Stimulated activated CD4-positive, alpha-beta T cell treated with anti-CD3 and anti-CD28 coated beads, Interleukin-2, amount 100 ng/mL, for 48 hours (primary cell): ENCODE data around the gene TMEM128.
"Not testable (repeated sequence)": the region's sequence is repeated elsewhere in the genome, so short reads cannot be mapped to it uniquely, and the experiment has no call there.

Experiments used
- DNase-seq, 2 donors: peaks; one replicate each; pipeline ENCODE4 v3.0.0-alpha.2; 2020

TMEM128 gene

GRCh38 chr4:4248029-4248884 is at the start of gene TMEM128:
TSS of gene TMEM128 (minus strand) at chr4:4248223. CDS start at chr4:4248202, 21 bp downstream.
- peak; percentile 84 to 88 for DNase-seq

GRCh38 chr4:4296283-4296846 is 48.3 kb upstream of the TMEM128 start:
- no peak for DNase-seq

GRCh38 chr4:4293279-4293678 is 45.3 kb upstream of the TMEM128 start:
- no peak for DNase-seq

- peak; percentile 95 to 97 for DNase-seq
Observed at GRCh38 chr4:4289941-4290850, 42.2 kb upstream of the TMEM128 start, which contains the start of the genes LYAR and ZBTB49. TSS of gene LYAR (minus strand) at chr4:4290154. CDS start at chr4:4283742, 6,412 bp downstream. TSS of gene ZBTB49 (plus strand) at chr4:4290251. CDS start at chr4:4299946, 9,695 bp downstream.

- DNase-seq = no peak
Observed at GRCh38 chr4:4289597-4289940, 41.5 kb upstream of the TMEM128 start.

- no peak for DNase-seq
Observed at GRCh38 chr4:4289055-4289454, 41.0 kb upstream of the TMEM128 start.

GRCh38 chr4:4288098-4288497 is 40.1 kb upstream of the TMEM128 start:
- DNase-seq = no peak

GRCh38 chr4:4284827-4285618 is 37.0 kb upstream of the TMEM128 start:
- no peak for DNase-seq

- no peak for DNase-seq
Observed at GRCh38 chr4:4281787-4282186, 33.8 kb upstream of the TMEM128 start.

GRCh38 chr4:4277531-4277930 is 29.5 kb upstream of the TMEM128 start:
- no peak for DNase-seq

GRCh38 chr4:4274226-4274625 is 26.2 kb upstream of the TMEM128 start:
- no peak for DNase-seq

GRCh38 chr4:4271912-4272311 is 23.9 kb upstream of the TMEM128 start:
- no peak for DNase-seq

GRCh38 chr4:4270529-4270928 is 22.5 kb upstream of the TMEM128 start:
- no peak for DNase-seq

- DNase-seq = no peak
Observed at GRCh38 chr4:4269856-4270255, 21.8 kb upstream of the TMEM128 start.

- no peak for DNase-seq
Observed at GRCh38 chr4:4269331-4269731, 21.3 kb upstream of the TMEM128 start.

GRCh38 chr4:4268776-4269175 is 20.8 kb upstream of the TMEM128 start:
- DNase-seq = no peak

- DNase-seq = no peak
Observed at GRCh38 chr4:4267981-4268380, 20.0 kb upstream of the TMEM128 start.

- DNase-seq = no peak
Observed at GRCh38 chr4:4260185-4260751, 12.2 kb upstream of the TMEM128 start.

GRCh38 chr4:4259484-4260100 is 11.6 kb upstream of the TMEM128 start:
- DNase-seq = no peak

GRCh38 chr4:4257705-4258104 is 9.7 kb upstream of the TMEM128 start:
- DNase-seq = not testable (repeated sequence)

GRCh38 chr4:4256799-4257198 is 8.8 kb upstream of the TMEM128 start:
- DNase-seq = no peak

- DNase-seq = no peak
Observed at GRCh38 chr4:4254666-4255065, 6.6 kb upstream of the TMEM128 start.
